Measurements from ENCODE around the gene RAB11B.
"Not testable (repeated sequence)": the region's sequence is repeated elsewhere in the genome, so short reads cannot be mapped to it uniquely, and the experiment has no call there.

Gene RAB11B

DNA sequence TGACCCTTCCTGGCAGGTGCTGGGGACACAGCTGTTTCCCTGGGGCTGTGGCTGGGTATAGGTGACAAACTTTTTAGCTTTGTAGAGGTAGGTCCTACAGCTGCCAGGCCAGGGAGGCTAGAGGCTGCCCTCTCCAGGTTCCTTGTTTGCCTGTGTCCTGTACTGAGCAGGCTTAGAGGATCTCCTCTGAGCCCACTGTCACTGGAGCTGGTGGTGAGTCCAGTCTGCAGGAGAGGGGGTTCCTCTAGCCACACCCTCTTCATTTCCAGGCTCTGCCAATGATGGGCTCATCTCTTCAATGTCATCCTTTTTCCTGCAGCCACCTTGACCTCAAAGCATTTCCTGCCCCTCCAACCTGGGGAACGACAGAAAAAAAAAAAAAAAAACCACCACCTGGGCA, 12.6 kb upstream of the RAB11B start:
- H3K4me3 ChIP-seq (ENCODE audit: low read depth, low read length) = no peak overlapping the region
- TF ChIP-seq, protein P1, sequence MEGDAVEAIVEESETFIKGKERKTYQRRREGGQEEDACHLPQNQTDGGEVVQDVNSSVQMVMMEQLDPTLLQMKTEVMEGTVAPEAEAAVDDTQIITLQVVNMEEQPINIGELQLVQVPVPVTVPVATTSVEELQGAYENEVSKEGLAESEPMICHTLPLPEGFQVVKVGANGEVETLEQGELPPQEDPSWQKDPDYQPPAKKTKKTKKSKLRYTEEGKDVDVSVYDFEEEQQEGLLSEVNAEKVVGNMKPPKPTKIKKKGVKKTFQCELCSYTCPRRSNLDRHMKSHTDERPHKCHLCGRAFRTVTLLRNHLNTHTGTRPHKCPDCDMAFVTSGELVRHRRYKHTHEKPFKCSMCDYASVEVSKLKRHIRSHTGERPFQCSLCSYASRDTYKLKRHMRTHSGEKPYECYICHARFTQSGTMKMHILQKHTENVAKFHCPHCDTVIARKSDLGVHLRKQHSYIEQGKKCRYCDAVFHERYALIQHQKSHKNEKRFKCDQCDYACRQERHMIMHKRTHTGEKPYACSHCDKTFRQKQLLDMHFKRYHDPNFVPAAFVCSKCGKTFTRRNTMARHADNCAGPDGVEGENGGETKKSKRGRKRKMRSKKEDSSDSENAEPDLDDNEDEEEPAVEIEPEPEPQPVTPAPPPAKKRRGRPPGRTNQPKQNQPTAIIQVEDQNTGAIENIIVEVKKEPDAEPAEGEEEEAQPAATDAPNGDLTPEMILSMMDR (IDR thresholded peaks at IDR 0.05; ENCODE audit: borderline replicate concordance, insufficient read depth, low read depth, low read length) = no peak

DNA sequence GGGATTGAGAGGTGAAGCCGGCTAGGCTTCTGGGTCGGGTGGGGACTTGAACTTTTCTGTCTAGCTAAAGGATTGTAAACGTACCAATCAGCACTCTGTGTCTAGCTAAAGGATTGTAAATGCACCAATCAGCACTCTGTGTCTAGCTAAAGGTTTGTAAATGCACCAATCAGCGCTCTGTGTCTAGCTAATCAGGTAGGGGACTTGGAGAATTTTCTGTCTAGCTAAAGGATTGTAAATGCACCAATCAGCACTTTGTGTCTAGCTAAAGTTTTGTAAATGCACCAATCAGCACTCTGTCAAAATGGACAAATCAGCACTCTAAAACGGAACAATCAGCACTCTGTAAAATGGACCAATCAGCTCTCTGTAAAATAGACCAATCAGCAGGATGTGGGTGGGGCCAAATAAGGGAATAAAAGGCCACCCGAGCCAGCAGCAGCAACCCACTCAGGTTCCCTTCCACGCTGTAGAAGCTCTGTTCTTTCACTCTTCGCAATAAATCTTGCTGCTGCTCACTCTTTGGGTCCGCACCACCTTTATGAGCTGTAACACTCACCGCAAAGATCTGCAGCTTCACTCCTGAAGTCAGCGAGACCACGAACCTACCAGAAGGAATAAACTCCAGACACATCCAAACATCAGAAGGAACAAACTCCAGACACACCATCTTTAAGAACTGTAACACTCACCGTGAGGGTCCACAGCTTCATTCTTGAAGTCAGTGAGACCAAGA, 10.8 kb upstream of the RAB11B start:
- not testable (repeated sequence) for H3K4me3 ChIP-seq (ENCODE audit: low read depth, low read length)

DNA sequence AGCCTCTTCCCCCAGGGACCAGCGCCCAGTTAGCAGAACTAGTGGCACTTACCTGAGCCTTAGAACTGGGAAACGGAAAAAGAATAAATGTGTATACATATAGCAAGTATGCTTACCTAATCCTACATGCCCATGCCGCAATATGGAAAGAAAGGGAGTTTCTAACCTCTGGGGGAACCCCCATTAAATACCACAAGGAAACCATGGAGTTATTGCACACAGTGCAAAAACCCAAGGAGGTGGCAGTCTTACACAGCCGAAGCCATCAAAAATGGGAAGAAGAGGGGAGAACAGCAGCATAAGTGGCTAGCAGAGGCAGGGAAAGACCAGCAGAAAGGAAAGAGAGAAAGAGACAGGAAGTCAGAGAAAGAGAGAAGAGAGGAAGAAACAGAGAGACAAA, 5.6 kb upstream of the RAB11B start:
- H3K4me3 ChIP-seq (ENCODE audit: low read depth, low read length) = not testable (repeated sequence)

DNA sequence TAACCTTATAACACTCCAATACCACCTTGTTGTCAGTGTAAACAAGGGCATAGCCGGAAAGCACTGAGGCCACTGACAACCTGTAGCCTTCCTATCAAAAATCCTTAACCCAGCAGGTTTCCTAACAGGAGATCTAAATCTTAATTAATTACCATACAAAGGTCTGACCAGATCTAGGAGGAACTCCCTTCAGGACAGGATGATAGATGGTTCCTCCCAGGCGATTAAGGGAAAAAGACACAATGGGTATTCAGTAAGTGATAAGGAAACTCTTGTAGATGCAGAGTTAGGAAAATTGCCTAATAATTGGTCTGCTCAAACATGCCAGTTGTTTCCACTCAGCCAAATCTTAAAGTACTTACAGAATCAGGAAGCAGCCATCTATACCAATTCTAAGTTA, 5.1 kb upstream of the RAB11B start:
- H3K4me3 ChIP-seq (ENCODE audit: low read depth, low read length) = not testable (repeated sequence)

DNA sequence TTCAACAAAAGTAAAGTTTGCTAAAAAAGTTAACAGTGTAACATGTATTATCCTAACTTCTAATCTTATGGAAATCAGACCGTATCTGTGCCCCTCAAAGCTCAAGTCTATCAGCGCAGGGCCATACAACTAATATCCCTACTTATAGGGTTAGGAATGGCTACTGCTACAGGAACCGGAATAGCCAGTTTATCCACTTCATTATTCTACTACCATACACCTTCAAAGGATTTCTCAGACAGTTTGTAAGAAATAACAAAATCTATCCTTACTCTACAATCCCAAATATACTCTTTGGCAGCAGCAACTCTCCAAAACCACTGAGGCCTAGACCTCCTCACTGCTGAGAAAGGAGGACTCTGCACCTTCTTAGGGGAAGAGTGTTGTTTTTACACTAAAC, 4.6 kb upstream of the RAB11B start:
- H3K4me3 ChIP-seq (ENCODE audit: low read depth, low read length) = not testable (repeated sequence)

DNA sequence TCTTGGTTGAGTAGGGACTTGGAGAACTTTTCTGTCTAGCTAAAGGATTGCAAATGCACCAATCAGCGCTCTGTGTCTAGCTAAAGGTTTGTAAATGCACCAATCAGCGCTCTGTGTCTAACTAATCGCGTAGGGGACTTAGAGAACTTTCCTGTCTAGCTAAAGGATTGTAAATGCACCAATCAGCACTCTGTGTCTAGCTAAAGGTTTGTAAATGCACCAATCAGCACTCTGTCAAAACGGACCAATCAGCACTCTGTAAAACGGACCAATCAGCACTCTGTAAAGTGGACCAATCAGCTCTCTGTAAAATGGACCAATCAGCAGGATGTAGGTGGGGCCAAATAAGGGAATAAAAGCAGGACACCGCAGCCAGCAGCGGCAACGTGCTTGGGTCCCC, 3.7 kb upstream of the RAB11B start:
- not testable (repeated sequence) for H3K4me3 ChIP-seq (ENCODE audit: low read depth, low read length)

DNA sequence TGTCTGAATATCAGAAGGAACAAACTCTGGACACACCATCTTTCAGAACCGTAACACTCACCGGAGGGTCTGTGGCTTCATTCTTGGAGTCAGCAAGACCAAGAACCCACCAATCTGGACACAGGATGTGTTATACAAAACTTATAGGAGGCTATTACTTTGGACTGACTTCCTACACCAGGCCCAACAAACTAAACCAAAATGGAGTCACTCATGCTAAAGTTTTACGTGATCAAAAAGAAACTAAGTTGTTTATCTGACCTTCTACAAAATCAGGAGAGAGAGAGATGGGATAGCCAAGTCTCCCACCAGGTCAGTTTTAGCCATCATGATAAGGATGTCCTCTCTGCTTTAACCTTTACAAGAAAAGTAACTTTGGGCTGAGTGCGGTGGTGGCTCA, 3.2 kb upstream of the RAB11B start:
- H3K4me3 ChIP-seq (ENCODE audit: low read depth, low read length) = no peak overlapping the region
- TF ChIP-seq, protein P1 (IDR thresholded peaks at IDR 0.05; ENCODE audit: borderline replicate concordance, insufficient read depth, low read depth, low read length) = no peak

DNA sequence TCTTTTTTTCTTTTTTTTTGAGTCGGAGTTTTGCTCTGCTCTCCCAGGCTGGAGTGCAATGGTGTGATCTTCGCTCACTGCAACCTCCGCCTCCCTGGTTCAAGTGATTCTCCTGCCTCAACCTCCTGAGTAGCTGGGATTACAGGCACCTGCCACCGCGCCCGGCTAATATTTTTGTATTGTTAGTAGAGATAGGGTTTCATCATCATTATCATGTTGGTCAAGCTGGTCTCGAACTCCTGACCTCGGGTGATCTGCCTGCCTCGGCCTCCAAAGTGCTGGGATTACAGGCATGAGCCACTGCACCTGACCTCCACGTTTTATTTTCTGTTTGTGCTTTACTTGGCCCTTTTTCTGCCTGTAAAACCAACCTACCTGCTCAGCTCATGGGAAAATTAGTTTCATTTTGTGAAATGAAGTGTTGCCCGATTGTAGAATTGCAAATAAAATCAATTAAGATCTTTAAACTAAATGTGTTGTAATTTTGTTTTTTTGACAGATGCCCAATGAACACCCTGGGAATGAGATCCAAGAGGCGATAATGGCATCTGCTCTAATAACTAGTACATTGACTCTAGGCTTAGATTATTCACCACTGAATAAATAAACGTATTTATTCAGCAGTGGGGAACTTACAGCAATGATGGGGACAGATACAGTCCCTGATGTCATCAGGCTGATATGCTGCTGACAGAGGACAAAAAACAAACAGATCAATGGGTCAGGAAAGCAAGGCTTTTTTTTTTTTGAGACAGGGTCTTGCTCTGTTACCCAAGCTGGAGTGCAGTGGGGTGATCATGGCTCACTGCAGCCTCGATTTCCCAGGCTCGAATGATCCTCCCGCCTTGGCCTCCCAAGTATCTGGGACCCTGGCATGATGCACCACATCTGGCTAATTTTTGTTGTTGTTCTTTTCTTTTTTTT, 2.2 kb upstream of the RAB11B start:
- TF ChIP-seq, protein P1 (IDR thresholded peaks at IDR 0.05; ENCODE audit: borderline replicate concordance, insufficient read depth, low read depth, low read length) = no peak
- no peak overlapping the region for H3K4me3 ChIP-seq (ENCODE audit: low read depth, low read length)

DNA sequence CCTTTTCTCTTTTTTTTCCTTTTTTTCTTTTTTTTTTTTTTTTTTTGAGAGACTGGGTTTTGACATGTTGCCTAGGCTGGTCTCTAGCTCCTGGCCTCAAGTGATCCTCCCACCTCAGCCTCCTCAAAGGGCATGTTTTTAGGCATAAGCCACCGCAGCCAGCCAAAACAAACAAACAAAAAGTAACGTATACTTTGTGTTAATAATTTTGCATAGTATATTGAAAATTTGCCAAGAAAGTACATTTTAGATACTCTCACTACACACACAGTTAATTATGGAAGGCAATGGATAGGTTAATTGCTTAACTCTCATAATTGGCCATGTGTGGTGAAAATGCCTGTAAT, 1.6 kb upstream of the RAB11B start:
- no peak overlapping the region for H3K4me3 ChIP-seq (ENCODE audit: low read depth, low read length)
- TF ChIP-seq, protein P1 (IDR thresholded peaks at IDR 0.05; ENCODE audit: borderline replicate concordance, insufficient read depth, low read depth, low read length) = no peak

DNA sequence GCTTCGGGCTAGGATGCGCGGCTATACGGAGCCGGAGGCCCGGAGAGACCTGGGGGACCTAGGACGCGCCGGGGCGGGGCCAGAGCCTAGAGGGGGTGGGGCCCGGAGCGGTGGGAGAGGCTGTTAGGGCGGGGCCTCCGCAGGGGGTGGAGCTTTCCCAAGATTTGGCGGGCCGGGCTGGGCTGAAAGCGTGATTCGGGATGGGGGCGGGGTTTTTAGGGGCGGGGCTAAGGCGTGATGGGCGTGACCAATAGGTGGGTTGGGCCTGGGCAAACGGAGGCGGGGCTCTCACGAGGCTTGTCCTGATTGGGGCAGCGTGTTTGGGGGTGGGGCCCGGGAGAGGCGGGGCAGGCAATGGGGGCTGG, 439 bp downstream of the RAB11B start:
- peak overlapping the region; percentile 75 for H3K4me3 ChIP-seq (ENCODE audit: low read depth, low read length)
- TF ChIP-seq, protein P1 (IDR thresholded peaks at IDR 0.05; ENCODE audit: borderline replicate concordance, insufficient read depth, low read depth, low read length) = no peak

Measured in GM12875 (cell line).